ENCODE results near the gene CLEC18B. TPM values are rescaled to one million over a fixed set of nuclear protein-coding genes. Genes with fewer than 3 reads are reported as not detected.
"Not testable (repeated sequence)": the region's sequence is repeated elsewhere in the genome, so short reads cannot be mapped to it uniquely, and the experiment has no call there.

The CLEC18B gene
- total RNA-seq, 3 donors from 2014 or later: 1.1 to 5.5 (median 2.0) TPM

GRCh38 chr16:74394604-74395003 lies 26.7 kb downstream of the CLEC18B start:
- H3K4me3 ChIP-seq; ATAC-seq; DNase-seq; H3K36me3 ChIP-seq (ENCODE audit: low read depth); H3K9me3 ChIP-seq; H3K4me1 ChIP-seq (ENCODE audit: low read depth); intact Hi-C loops (cut with DNase I, micrococcal nuclease): not testable (repeated sequence)

GRCh38 chr16:74394131-74394530 lies 27.1 kb downstream of the CLEC18B start:
- ATAC-seq; DNase-seq; H3K4me1 ChIP-seq (ENCODE audit: low read depth); H3K9me3 ChIP-seq; intact Hi-C loops (cut with DNase I, micrococcal nuclease); H3K4me3 ChIP-seq; H3K36me3 ChIP-seq (ENCODE audit: low read depth): not testable (repeated sequence)

- DNase-seq: peak in 1 of 3 donors; percentile 11
- intact Hi-C loops (cut with DNase I, micrococcal nuclease); H3K4me3 ChIP-seq; H3K4me1 ChIP-seq (ENCODE audit: low read depth); H3K9me3 ChIP-seq; ATAC-seq; H3K36me3 ChIP-seq (ENCODE audit: low read depth): not testable (repeated sequence)
Observed at GRCh38 chr16:74391454-74392050, 29.7 kb downstream of the CLEC18B start.

GRCh38 chr16:74382339-74383034 lies 38.8 kb downstream of the CLEC18B start:
- intact Hi-C loops (cut with DNase I, micrococcal nuclease); H3K4me3 ChIP-seq; ATAC-seq; H3K4me1 ChIP-seq (ENCODE audit: low read depth); DNase-seq; H3K9me3 ChIP-seq; H3K36me3 ChIP-seq (ENCODE audit: low read depth): not testable (repeated sequence)

DNA sequence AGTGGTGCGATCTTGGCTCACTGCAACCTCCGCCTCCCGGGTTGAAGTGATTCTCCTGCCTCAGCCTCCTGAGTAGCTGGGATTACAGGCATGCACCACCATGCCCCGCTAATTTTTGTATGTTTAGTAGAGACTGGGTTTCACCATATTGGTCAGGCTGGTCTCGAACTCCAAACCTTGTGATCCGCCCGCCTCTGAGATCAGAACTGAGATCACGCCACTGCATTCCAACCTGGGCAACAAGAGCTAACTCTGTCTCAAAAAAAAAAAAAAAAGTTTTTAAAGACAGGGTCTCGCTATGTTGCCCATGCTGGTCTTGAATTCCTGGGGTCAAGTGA lies 47.5 kb downstream of the CLEC18B start:
- H3K36me3 ChIP-seq (ENCODE audit: low read depth); H3K4me3 ChIP-seq; H3K4me1 ChIP-seq (ENCODE audit: low read depth); H3K9me3 ChIP-seq; DNase-seq; ATAC-seq; intact Hi-C loops (cut with DNase I, micrococcal nuclease): not testable (repeated sequence)

- intact Hi-C loops (cut with DNase I, micrococcal nuclease): no loop called here
- no peaks in the 10 kb centered on the region for H3K9me3 ChIP-seq
- TF ChIP-seq CTCF (IDR thresholded peaks at IDR 0.05): no peak
- ATAC-seq: no peak
- H3K4me3 ChIP-seq: no peak overlapping the region
- H3K4me1 ChIP-seq (ENCODE audit: low read depth): no peaks in the 10 kb centered on the region
- no peaks in the 10 kb centered on the region for H3K36me3 ChIP-seq (ENCODE audit: low read depth)
- DNase-seq: no peak
Observed at GRCh38 chr16:74372953-74373846, 48.1 kb downstream of the CLEC18B start.

GRCh38 chr16:74372369-74372768 lies 48.9 kb downstream of the CLEC18B start:
- intact Hi-C loops (cut with DNase I, micrococcal nuclease): no loop called here
- no peak for TF ChIP-seq CTCF (IDR thresholded peaks at IDR 0.05)
- peaks cover under 1% of the 10 kb centered on the region for H3K4me1 ChIP-seq (ENCODE audit: low read depth)
- no peaks in the 10 kb centered on the region for H3K9me3 ChIP-seq
- DNase-seq: no peak
- H3K36me3 ChIP-seq (ENCODE audit: low read depth): no peaks in the 10 kb centered on the region
- ATAC-seq: no peak
- H3K4me3 ChIP-seq: no peak overlapping the region

GRCh38 chr16:74370338-74371135 lies 50.7 kb downstream of the CLEC18B start:
- H3K36me3 ChIP-seq (ENCODE audit: low read depth); H3K4me3 ChIP-seq; H3K9me3 ChIP-seq; intact Hi-C loops (cut with DNase I, micrococcal nuclease); ATAC-seq; H3K4me1 ChIP-seq (ENCODE audit: low read depth); DNase-seq: not testable (repeated sequence)

Measured in mucosa of descending colon (tissue), 3 donors.